HCT116 (cell line): ENCODE data around the gene TM4SF4. TPM values are rescaled to one million over a fixed set of nuclear protein-coding genes. Genes with fewer than 3 reads are reported as not detected.

Experiments
- ATAC-seq: fragments of 200-7000 bp; cut with Tn5 transposase; 2 replicates; pipeline ENCODE4 v1.9.1; 2020; ENCODE audit warnings: mild to moderate bottlenecking, moderate library complexity
- BruUV-seq: library from RNA; stranded (reverse); fragments of 400-500 nt; replicated peaks from 2 replicates; lab custom pipeline; 2021; lab: Mats Ljungman, UMichigan
- CTCF ChIA-PET: fragments of 300-600 bp; sonication (Branson Sonifier 250); formaldehyde crosslinking; loops from one replicate; lab custom pipeline; 2021; ENCODE audit warnings: antibody characterized with exemption; lab: Charles Lee
- POLR2A ChIA-PET: fragments of 300-600, 350-600 bp; sonication (Branson Sonifier 250); formaldehyde crosslinking; loops from one replicate; lab custom pipeline; 2021; ENCODE audit warnings: antibody characterized with exemption; lab: Charles Lee
- RAD21 ChIA-PET, 2 experiments: fragments of 300-600 bp; sonication (Branson Sonifier 250); formaldehyde crosslinking; loops; one replicate each; lab custom pipeline; 2023; ENCODE audit warnings: low total read pairs in 2 of 2; ENCODE audit not compliant: uncharacterized antibody in 2 of 2, unreplicated experiment in 2 of 2, low non-redundant PET in 1 of 2; lab: Charles Lee
- DNase-seq: peaks from one replicate; pipeline ENCODE4 v3.0.0-alpha.2; 2010; ENCODE audit warnings: low read depth, low spot score
- H2AFZ ChIP-seq: fragments of 200-600 bp; shearing (Covaris generic), sonication (generic); 2 replicates; pipeline ENCODE4 v1.6.1; 2017; ENCODE audit warnings: low read depth, mixed run types, mixed read lengths, antibody characterized with exemption, low read length; ENCODE audit not compliant: poor library complexity, severe bottlenecking
- H3K27ac ChIP-seq: 2 replicates; pipeline ENCODE4 v1.5.1; 2012; ENCODE audit warnings: low read depth, low read length
- H3K27me3 ChIP-seq: fragments of 200-600 bp; sonication (generic); 2 replicates; pipeline ENCODE4 v1.6.1; 2016; ENCODE audit warnings: mixed run types, low read length, mixed read lengths; ENCODE audit not compliant: insufficient read depth
- H3K36me3 ChIP-seq, 2 experiments: fragments of 200-500 bp in 1 of 2; fragments of 200-600 bp in 1 of 2; sonication (Bioruptor generic) in 1 of 2; sonication (generic) in 1 of 2; 2 replicates each; pipeline versions ENCODE4 v1.5.1 to v1.6.1; 2014 to 2016; ENCODE audit warnings: low read length in 2 of 2, inconsistent platforms in 1 of 2, mixed read lengths in 1 of 2, mixed run types in 1 of 2; ENCODE audit not compliant: insufficient read depth in 2 of 2, control insufficient read depth in 1 of 2
- H3K4me1 ChIP-seq, 2 experiments: fragments of 200-600 bp in 1 of 2; sonication (generic) in 1 of 2; 2 replicates each; pipeline versions ENCODE4 v1.5.1 to v1.6.1; 2012 to 2017; ENCODE audit warnings: low read length in 2 of 2, inconsistent platforms in 1 of 2, mild to moderate bottlenecking in 1 of 2, mixed read lengths in 1 of 2, mixed run types in 1 of 2, moderate library complexity in 1 of 2; ENCODE audit not compliant: insufficient read depth in 2 of 2, control insufficient read depth in 1 of 2
- H3K4me2 ChIP-seq: fragments of 200-600 bp; sonication (generic); 2 replicates; pipeline ENCODE4 v1.6.1; 2017; ENCODE audit warnings: mixed run types, low read length, mixed read lengths
- H3K4me3 ChIP-seq, 2 experiments: fragments of 200-600 bp in 1 of 2; sonication (generic) in 1 of 2; replicated peaks in 1 of 2; 2 replicates each; pipeline ENCODE4 v1.5.1; 2011 to 2016; ENCODE audit warnings: low read length in 2 of 2, control low read depth in 1 of 2, low read depth in 1 of 2, mild to moderate bottlenecking in 1 of 2, mixed read lengths in 1 of 2, mixed run types in 1 of 2
- H3K79me2 ChIP-seq: fragments of 200-600 bp; sonication (generic); 2 replicates; pipeline ENCODE4 v1.6.1; 2017; ENCODE audit warnings: mild to moderate bottlenecking, mixed run types, low read length, moderate library complexity, mixed read lengths; ENCODE audit not compliant: insufficient read depth
- H3K9ac ChIP-seq: fragments of 200-600 bp; sonication (generic); 2 replicates; pipeline ENCODE4 v1.6.1; 2016; ENCODE audit warnings: low read length, mixed read lengths
- H3K9me2 ChIP-seq: fragments of 200-600 bp; sonication (generic), shearing (Covaris generic); 2 replicates; pipeline ENCODE4 v1.6.1; 2017; ENCODE audit warnings: mixed run types, mild to moderate bottlenecking, moderate library complexity; ENCODE audit not compliant: insufficient read depth
- H3K9me3 ChIP-seq, 2 experiments: fragments of 200-500 bp in 1 of 2; fragments of 200-600 bp in 1 of 2; sonication (Bioruptor generic) in 1 of 2; sonication (generic) in 1 of 2; 2 replicates each; pipeline ENCODE4 v1.6.1; 2014 to 2017; ENCODE audit warnings: low read length in 2 of 2, mixed read lengths in 2 of 2, inconsistent platforms in 1 of 2, low read depth in 1 of 2, mild to moderate bottlenecking in 1 of 2, mixed run types in 1 of 2, moderate library complexity in 1 of 2; ENCODE audit not compliant: control insufficient read depth in 1 of 2, insufficient read depth in 1 of 2
- H4K20me1 ChIP-seq: fragments of 200-600 bp; sonication (generic), shearing (Covaris generic); 2 replicates; pipeline ENCODE4 v1.6.1; 2017; ENCODE audit warnings: mixed run types, mild to moderate bottlenecking, moderate library complexity; ENCODE audit not compliant: insufficient read depth
- CTCF ChIP-seq, 3 experiments: fragments of 200-600 bp in 1 of 3; sonication (generic) in 1 of 3; IDR thresholded peaks in 2 of 3; conservative IDR thresholded peaks in 1 of 3; 2 replicates each; pipeline ENCODE4 v1.5.1; 2012 to 2017; ENCODE audit warnings: low read depth in 2 of 3, low read length in 2 of 3, antibody characterized with exemption in 1 of 3, borderline replicate concordance in 1 of 3, control low read depth in 1 of 3, mild to moderate bottlenecking in 1 of 3, mixed read lengths in 1 of 3, mixed run types in 1 of 3, moderate library complexity in 1 of 3; ENCODE audit not compliant: insufficient read depth in 1 of 3
- FOSL1 ChIP-seq: IDR thresholded peaks from 2 replicates; pipeline ENCODE4 v1.6.1; 2012; ENCODE audit warnings: low read depth
- RAD21 ChIP-seq: IDR thresholded peaks from 2 replicates; pipeline ENCODE4 v1.6.1; 2012; ENCODE audit warnings: low read depth, mild to moderate bottlenecking
- TCF7L2 ChIP-seq: IDR thresholded peaks from 2 replicates; pipeline ENCODE4 v1.7.0; 2011; ENCODE audit warnings: borderline replicate concordance, inconsistent platforms; ENCODE audit not compliant: insufficient read depth, insufficient read length; ENCODE audit errors: extremely low read depth
- YY1 ChIP-seq: IDR thresholded peaks from 2 replicates; pipeline ENCODE4 v1.6.1; 2011; ENCODE audit warnings: low read length, low read depth, moderate library complexity, mild to moderate bottlenecking; ENCODE audit not compliant: insufficient replicate concordance; ENCODE audit errors: extremely low read depth
- intact Hi-C: fragments of 100-400 bp; cut with micrococcal nuclease; formaldehyde crosslinking; loops from 2 replicates; pipeline ENCODE4 v1.10.0; 2022
- total RNA-seq: library from RNA; stranded (reverse); gene quantifications from one replicate; pipeline ENCODE4 v1.2.1, GENCODE V29; 2021; ENCODE audit not compliant: unreplicated experiment

TM4SF4 gene
- total RNA-seq, 1 experiment from 2014 or later = 0.91 TPM

- intact Hi-C loops = loop anchor here (1.0 to 5.0 kb wide), 5 partner anchors 87 to 523 kb away; no protein-coding TSS in a partner anchor
- H3K27me3 ChIP-seq = no peaks in the 10 kb centered on the region
- no peak overlapping the region for H3K4me3 ChIP-seq
- no peaks in the 10 kb centered on the region for H3K9me3 ChIP-seq
- ATAC-seq (peak; percentile 100), DNase-seq (peak; percentile 76)
- H3K9ac ChIP-seq = no peak overlapping the region
- H4K20me1 ChIP-seq = no peaks in the 10 kb centered on the region
- H3K79me2 ChIP-seq = no peaks in the 10 kb centered on the region
- H3K27ac ChIP-seq = no peak overlapping the region
- BruUV-seq = no TSS peak
- H3K36me3 ChIP-seq = no peaks in the 10 kb centered on the region
- ChIA-PET POLR2A (no interaction called here), RAD21 (interaction anchor here in 1 of 2 experiments (0.6 kb wide), 1 partner anchor 358 kb away, joined by 3 read pairs; no protein-coding TSS in a partner anchor), CTCF (interaction anchor here (0.6 to 2.3 kb wide), 8 partner anchors 8 to 527 kb away, joined by 3 to 10 read pairs (median 3); no protein-coding TSS in a partner anchor)
- H3K9me2 ChIP-seq = no peaks in the 10 kb centered on the region
- peaks cover 0 to 6% of the 10 kb centered on the region in 2 experiments; a peak in 3 of 4 replicates for H3K4me1 ChIP-seq
- H3K4me2 ChIP-seq = no peak overlapping the region; the same call in 1 of the 2 replicates
- TF ChIP-seq TCF7L2 (peak; percentile 89), CTCF (IDR thresholded peaks at IDR 0.05 in 2 of 3, conservative IDR thresholded peaks at IDR 0.05 in 1 of 3; ENCODE audit: borderline replicate concordance in 1 of 3, insufficient read depth in 1 of 3, low read depth in 2 of 3, low read length in 2 of 3) (peak; percentile 92 to 97 (median 93); a peak in 5 of 6 replicates), RAD21 (peak; percentile 98), YY1 (peak; percentile 66), FOSL1 (no peak)
- TF ChIP-seq, all 23 proteins: peak for 4
- peak overlapping the region; percentile 91 for H2AFZ ChIP-seq
These were observed 6.0 kb downstream of the TM4SF4 start for GRCh38 chr3:149480326-149481017.
